SH-SY5Y (cell line): ENCODE measurements around the gene CD300LF.

Source experiments
- GATA2 ChIP-seq: IDR thresholded peaks from 2 replicates; pipeline ENCODE4 v1.6.1; 2011; ENCODE audit warnings: mild to moderate bottlenecking, low read depth, low read length
- GATA3 ChIP-seq: IDR thresholded peaks from 2 replicates; pipeline ENCODE4 v1.6.1; 2011; ENCODE audit warnings: low read depth, mild to moderate bottlenecking, low read length, moderate library complexity

DNA sequence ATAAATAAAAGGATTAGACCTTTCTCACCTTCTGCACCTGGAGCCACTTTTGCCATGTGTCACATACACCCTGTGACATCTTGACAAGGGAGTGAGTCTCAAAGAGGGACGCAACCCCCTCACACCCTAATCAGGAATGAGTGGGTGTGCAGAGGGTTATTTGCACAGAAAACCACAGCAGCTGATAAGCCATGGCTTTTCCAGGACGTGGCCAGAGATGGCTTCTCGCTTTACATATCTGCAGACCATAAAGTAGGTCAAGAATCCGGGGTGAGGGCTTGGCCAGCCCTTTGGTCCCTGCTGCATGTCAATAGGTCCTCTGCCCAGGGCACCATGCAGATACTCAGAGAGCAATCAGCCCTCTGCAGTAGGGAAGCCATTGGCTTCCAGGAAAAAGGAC, 2.4 kb upstream of the CD300LF start:
- TF ChIP-seq GATA3 (no peak), GATA2 (no peak)
